ENCODE measurements around the gene SYT14.

GRCh38 chr1:210185063-210185462 lies 247.0 kb downstream of the SYT14 start:
- TF ChIP-seq CTCF (conservative IDR thresholded peaks at IDR 0.05; ENCODE audit: low read depth, low read length), result no peak
- TF ChIP-seq RCOR1 (IDR thresholded peaks at IDR 0.05; ENCODE audit: insufficient replicate concordance, low read length), result no peak
- no peak for TF ChIP-seq CHD1 (IDR thresholded peaks at IDR 0.05; ENCODE audit: low read depth, low read length)
- no peak for TF ChIP-seq FOS (IDR thresholded peaks at IDR 0.05; ENCODE audit: low read depth, low read length)
- no peak for TF ChIP-seq SMC3 (IDR thresholded peaks at IDR 0.05; ENCODE audit: low read depth, low read length)
- no peak for TF ChIP-seq POLR2A (IDR thresholded peaks at IDR 0.05; ENCODE audit: low read depth, low read length)
- no peak for TF ChIP-seq BHLHE40 (IDR thresholded peaks at IDR 0.05; ENCODE audit: low read depth, low read length)
- TF ChIP-seq RFX5 (IDR thresholded peaks at IDR 0.05; ENCODE audit: low read depth, low read length), result no peak
- TF ChIP-seq RAD21 (IDR thresholded peaks at IDR 0.05; ENCODE audit: low read length), result no peak
